Mucosa of rectum (tissue), 2 donors: Measurements from ENCODE around the gene TBC1D21.

Source experiments
- H3K27ac ChIP-seq, 2 donors: one replicate each; pipeline ENCODE4 v1.7.0; 2013; ENCODE audit warnings: inconsistent platforms in 2 of 2, low read depth in 2 of 2, low read length in 2 of 2
- H3K27me3 ChIP-seq, 2 donors: one replicate each; pipeline ENCODE4 v1.7.0; 2013; ENCODE audit warnings: low read length in 2 of 2; ENCODE audit not compliant: control insufficient read depth in 2 of 2, insufficient read depth in 2 of 2
- H3K36me3 ChIP-seq, 2 donors: one replicate each; pipeline ENCODE4 v1.7.0; 2013; ENCODE audit warnings: low read length in 2 of 2; ENCODE audit not compliant: control insufficient read depth in 2 of 2, insufficient read depth in 2 of 2
- H3K4me1 ChIP-seq, 2 donors: one replicate each; pipeline ENCODE4 v1.7.0; 2013; ENCODE audit warnings: low read length in 2 of 2, mild to moderate bottlenecking in 1 of 2; ENCODE audit not compliant: control insufficient read depth in 2 of 2, insufficient read depth in 2 of 2
- H3K4me3 ChIP-seq, 2 donors: one replicate each; pipeline ENCODE4 v1.7.0; 2013; ENCODE audit warnings: low read length in 2 of 2
- H3K9ac ChIP-seq, 2 donors: one replicate each; pipeline ENCODE4 v1.7.0; 2013; ENCODE audit warnings: low read length in 2 of 2, low read depth in 1 of 2, mild to moderate bottlenecking in 1 of 2
- H3K9me3 ChIP-seq, 2 donors: one replicate each; pipeline ENCODE4 v1.7.0; 2013; ENCODE audit warnings: low read length in 2 of 2; ENCODE audit not compliant: control insufficient read depth in 2 of 2
- donor health status: healthy.
- donor health status: Normal muscosa, but diverticular disease.

TBC1D21 gene

GRCh38 chr15:73888224-73889041, 15.1 kb downstream of the TBC1D21 start:
- no peaks in the 10 kb centered on the region for H3K4me1 ChIP-seq
- H3K9ac ChIP-seq = no peak overlapping the region
- H3K9me3 ChIP-seq = no peaks in the 10 kb centered on the region
- H3K36me3 ChIP-seq = no peaks in the 10 kb centered on the region
- no peak overlapping the region for H3K4me3 ChIP-seq
- H3K27ac ChIP-seq = no peak overlapping the region
- peaks cover 0 to 3% of the 10 kb centered on the region in 2 donors for H3K27me3 ChIP-seq

GRCh38 chr15:73889053-73889761, 15.8 kb downstream of the TBC1D21 start:
- no peak overlapping the region for H3K4me3 ChIP-seq
- no peaks in the 10 kb centered on the region for H3K9me3 ChIP-seq
- no peak overlapping the region for H3K27ac ChIP-seq
- no peak overlapping the region for H3K9ac ChIP-seq
- peaks cover 0 to 3% of the 10 kb centered on the region in 2 donors for H3K27me3 ChIP-seq
- H3K4me1 ChIP-seq = no peaks in the 10 kb centered on the region
- H3K36me3 ChIP-seq = no peaks in the 10 kb centered on the region

GRCh38 chr15:73889762-73890124, 16.4 kb downstream of the TBC1D21 start:
- no peaks in the 10 kb centered on the region for H3K36me3 ChIP-seq
- H3K9me3 ChIP-seq = no peaks in the 10 kb centered on the region
- H3K4me3 ChIP-seq = no peak overlapping the region
- H3K27me3 ChIP-seq = no peaks in the 10 kb centered on the region
- H3K4me1 ChIP-seq = no peaks in the 10 kb centered on the region
- H3K27ac ChIP-seq = no peak overlapping the region
- H3K9ac ChIP-seq = no peak overlapping the region

GRCh38 chr15:73891328-73892315, 18.3 kb downstream of the TBC1D21 start:
- H3K36me3 ChIP-seq = no peaks in the 10 kb centered on the region
- no peak overlapping the region for H3K27ac ChIP-seq
- no peaks in the 10 kb centered on the region for H3K4me1 ChIP-seq
- H3K27me3 ChIP-seq = no peaks in the 10 kb centered on the region
- H3K9ac ChIP-seq = no peak overlapping the region
- H3K4me3 ChIP-seq = no peak overlapping the region
- H3K9me3 ChIP-seq = no peaks in the 10 kb centered on the region

DNA sequence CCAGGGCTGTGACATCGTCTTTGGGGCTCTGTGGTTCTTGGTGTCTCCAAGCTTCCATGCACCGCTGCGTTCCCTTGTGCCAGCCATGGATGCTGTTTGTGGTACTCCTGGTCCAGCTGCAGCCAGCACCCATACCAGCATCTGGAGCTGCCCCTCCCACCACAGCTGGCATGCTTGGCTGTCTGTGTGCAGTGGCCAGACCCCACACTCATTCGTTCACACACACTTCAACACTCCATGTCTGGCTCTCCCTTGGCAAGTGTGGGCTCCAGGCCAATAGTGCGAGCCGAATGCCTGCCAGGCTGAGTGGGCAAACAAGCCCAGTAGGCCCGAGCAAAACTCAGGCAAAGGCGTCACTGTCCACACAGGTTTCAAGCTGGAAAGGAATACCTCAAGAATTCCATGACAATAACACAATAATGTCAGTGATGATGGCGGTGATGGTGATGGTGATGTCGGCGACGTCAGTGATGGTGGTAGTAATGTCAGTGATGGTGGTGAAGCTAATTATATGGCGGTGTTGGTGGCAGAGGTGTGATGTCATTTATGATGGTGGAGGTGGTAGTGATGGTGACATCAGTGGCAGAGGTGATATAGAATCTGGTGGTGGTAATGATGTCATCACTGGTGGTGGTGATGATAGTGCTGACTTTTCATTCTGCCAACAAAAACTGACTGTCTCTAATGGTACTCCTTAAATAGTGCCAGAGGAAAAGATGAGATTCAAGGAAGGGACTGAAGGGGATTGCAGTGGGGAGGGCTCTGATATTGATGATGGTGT, 19.3 kb downstream of the TBC1D21 start:
- no peaks in the 10 kb centered on the region for H3K36me3 ChIP-seq
- no peak overlapping the region for H3K4me3 ChIP-seq
- no peak overlapping the region for H3K9ac ChIP-seq

DNA sequence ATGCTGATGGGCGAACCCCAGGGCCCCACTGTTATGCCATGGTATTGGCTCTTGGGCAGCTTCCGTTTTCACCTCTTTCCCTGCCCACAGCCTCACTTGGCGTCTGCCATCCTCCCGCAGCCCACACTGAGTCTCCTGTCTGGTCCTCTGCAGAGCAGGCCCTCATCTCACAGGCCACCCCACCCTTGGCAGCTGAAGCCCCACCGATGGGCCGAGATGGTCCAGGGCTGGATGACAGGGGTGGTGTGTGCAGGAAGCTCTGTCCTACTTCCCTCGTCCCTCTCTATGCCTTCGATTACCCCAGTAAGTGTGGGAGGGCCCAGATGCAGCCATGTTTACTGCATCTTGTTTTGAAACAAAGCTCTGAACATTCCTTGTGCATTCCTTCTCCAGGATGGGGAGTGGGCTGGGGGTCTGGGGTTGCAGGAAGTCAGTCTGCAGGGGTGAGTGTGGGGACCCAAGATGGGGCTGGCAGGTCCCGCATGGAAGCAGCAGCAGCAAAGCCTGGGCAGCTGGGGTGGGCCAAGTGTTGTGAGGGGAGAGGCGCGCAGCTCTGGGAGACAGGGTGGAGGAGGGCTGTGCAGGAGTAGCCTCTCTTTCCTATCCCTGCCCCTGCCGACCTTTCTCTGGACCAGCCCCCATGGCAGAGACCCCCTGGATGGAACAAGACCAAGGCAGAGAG, 20.9 kb downstream of the TBC1D21 start:
- H3K27me3 ChIP-seq = no peaks in the 10 kb centered on the region
- H3K36me3 ChIP-seq = no peaks in the 10 kb centered on the region
- H3K4me1 ChIP-seq = no peaks in the 10 kb centered on the region
- H3K9ac ChIP-seq = no peak overlapping the region
- H3K9me3 ChIP-seq = no peaks in the 10 kb centered on the region
- H3K27ac ChIP-seq = no peak overlapping the region
- H3K4me3 ChIP-seq = no peak overlapping the region

More for the DNA sequence above, 19.3 kb downstream of the TBC1D21 start:
- Histone ChIP-seq H3K27ac (no peak overlapping the region), H3K27me3 (no peaks in the 10 kb centered on the region), H3K4me1 (no peaks in the 10 kb centered on the region), H3K9me3 (no peaks in the 10 kb centered on the region)

DNA sequence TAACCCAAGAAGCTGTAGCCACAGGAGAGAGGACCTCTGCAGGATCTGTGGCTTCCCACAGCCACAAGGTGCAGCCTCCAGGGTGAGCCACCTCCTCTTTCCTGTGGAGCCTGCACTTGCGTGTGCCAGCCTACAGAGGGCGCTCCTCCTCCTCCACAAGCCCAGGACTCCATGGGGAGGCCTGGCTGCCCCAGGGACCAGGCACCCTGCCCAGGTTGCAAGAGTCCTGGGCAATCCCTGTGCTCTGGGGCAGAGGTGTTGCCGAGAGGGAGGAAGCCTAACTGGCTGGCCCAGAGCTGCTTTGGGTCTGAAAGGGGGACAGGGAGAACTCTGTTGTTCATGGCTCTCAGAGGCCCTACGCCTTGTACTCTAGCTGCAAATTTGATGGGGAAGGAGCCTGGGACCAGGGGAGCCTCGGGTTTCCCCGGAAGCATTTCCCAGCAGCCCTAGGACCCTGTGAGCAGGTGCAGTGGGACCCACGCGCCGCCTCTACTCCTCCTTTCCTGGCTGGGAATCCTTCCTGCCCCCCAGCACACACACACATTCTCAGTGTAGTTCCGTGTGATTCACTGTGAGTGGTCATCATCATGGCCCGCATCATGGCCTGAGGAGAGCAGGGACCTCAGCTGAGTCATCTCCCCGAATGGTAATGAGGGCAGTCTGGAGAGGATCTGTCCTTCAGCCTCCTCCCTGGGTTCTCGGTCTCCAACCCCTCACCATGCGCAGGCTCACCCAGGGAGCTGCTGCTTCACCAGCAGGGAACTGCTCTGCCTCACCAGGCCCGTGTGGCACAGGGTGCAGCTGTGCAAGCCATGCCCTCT, 24.3 kb downstream of the TBC1D21 start:
- Histone ChIP-seq H3K27ac (no peak overlapping the region), H3K4me3 (no peak overlapping the region), H3K36me3 (no peaks in the 10 kb centered on the region), H3K9me3 (no peaks in the 10 kb centered on the region), H3K4me1 (no peaks in the 10 kb centered on the region), H3K9ac (no peak overlapping the region), H3K27me3 (no peaks in the 10 kb centered on the region)

- H3K27ac ChIP-seq = no peak overlapping the region
- H3K9me3 ChIP-seq = no peaks in the 10 kb centered on the region
- no peaks in the 10 kb centered on the region for H3K4me1 ChIP-seq
- no peaks in the 10 kb centered on the region for H3K36me3 ChIP-seq
- no peak overlapping the region for H3K9ac ChIP-seq
- H3K4me3 ChIP-seq = no peak overlapping the region
- H3K27me3 ChIP-seq = no peaks in the 10 kb centered on the region
Measured at GRCh38 chr15:73899197-73900094, 26.1 kb downstream of the TBC1D21 start.
